AG10803 (cell line): ENCODE data around the gene ZBTB48.

Source experiments
- DNase-seq: peaks from one replicate; pipeline ENCODE4 v3.0.0; 2010; ENCODE audit warnings: low read depth
- H3K4me3 ChIP-seq: 2 replicates; pipeline ENCODE4 v1.5.1; 2011; ENCODE audit warnings: mild to moderate bottlenecking, low read length, control low read depth
- TF ChIP-seq, protein P1 (sequence below): conservative IDR thresholded peaks from 2 replicates; pipeline ENCODE4 v1.5.1; 2011; ENCODE audit warnings: mild to moderate bottlenecking, low read length, control low read depth, inconsistent platforms

ZBTB48 gene

DNA sequence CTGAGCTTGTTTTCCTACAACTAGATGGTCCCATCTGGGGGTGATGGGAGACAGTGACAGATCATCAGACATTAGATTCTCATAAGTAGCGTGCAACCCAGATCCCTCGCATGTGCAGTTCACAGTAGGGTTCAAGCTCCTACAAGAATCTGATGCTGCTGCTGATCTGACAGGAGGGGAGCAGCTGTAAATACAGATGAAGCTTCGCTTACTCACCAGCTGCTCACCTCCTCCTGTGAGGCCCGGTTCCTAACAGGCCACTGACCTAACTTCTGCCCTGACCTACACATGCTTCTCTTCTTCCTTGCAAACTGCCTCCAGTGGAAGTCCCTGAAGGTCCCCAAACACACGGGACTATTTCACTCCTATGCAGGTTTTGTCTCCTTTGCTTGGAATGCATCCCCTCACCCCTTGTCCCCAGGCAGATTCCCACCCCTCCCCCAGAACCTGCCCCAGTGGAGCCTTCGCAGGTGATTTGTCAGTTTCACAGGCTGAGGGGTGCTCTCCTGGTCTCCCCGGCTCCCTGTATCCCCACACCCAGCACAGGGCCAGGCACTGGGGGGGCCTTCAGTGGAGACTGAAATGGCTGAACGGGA is 5.7 kb upstream of the ZBTB48 start:
- DNase-seq: no peak
- H3K4me3 ChIP-seq: no peak overlapping the region
- TF ChIP-seq, protein P1, sequence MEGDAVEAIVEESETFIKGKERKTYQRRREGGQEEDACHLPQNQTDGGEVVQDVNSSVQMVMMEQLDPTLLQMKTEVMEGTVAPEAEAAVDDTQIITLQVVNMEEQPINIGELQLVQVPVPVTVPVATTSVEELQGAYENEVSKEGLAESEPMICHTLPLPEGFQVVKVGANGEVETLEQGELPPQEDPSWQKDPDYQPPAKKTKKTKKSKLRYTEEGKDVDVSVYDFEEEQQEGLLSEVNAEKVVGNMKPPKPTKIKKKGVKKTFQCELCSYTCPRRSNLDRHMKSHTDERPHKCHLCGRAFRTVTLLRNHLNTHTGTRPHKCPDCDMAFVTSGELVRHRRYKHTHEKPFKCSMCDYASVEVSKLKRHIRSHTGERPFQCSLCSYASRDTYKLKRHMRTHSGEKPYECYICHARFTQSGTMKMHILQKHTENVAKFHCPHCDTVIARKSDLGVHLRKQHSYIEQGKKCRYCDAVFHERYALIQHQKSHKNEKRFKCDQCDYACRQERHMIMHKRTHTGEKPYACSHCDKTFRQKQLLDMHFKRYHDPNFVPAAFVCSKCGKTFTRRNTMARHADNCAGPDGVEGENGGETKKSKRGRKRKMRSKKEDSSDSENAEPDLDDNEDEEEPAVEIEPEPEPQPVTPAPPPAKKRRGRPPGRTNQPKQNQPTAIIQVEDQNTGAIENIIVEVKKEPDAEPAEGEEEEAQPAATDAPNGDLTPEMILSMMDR: no peak

DNA sequence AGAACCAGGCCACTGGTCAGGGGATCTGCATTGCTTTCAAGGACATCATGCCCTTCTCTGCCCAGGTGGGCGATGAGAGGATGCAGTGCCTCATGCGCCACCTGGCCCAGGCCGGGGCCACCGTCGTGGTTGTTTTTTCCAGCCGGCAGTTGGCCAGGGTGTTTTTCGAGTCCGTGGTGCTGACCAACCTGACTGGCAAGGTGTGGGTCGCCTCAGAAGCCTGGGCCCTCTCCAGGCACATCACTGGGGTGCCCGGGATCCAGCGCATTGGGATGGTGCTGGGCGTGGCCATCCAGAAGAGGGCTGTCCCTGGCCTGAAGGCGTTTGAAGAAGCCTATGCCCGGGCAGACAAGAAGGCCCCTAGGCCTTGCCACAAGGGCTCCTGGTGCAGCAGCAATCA is 5.0 kb upstream of the ZBTB48 start:
- TF ChIP-seq, protein P1: no peak
- DNase-seq: no peak
- no peak overlapping the region for H3K4me3 ChIP-seq

DNA sequence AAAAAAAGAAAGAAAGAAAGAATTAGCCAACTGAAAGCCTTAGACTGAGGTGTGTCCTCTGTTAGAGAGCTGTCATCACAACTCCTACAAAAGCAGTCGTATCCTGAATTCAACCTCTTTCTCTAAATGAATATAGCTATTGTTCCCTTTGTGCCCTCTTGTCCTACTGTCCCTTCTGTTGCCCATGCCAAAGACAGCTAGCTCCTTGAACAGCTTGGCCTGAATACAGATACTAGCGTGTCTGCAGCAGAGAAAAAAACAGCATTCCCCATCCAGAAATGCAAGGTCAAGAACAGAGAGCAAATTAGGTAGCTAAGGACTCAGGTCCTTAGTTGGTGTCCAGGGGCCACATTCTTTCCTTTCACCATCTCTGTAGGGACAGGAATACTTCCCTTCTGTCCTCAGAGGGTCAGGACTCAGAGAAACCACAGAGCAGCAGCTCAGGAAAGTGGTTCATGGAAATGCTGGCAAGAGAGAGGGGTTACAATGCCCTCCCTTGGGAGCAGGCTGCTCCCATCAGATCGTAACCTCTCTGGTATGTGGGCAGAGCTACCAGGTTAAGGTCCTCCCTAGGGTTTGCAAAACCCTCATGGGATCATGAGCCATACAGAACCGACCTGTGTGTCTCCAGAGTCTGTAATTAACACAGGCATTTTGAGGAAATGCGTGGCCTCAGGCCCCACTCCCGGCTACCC is 1.8 kb upstream of the ZBTB48 start:
- TF ChIP-seq, protein P1: no peak
- peak; percentile 69 for DNase-seq

GRCh38 chr1:6578624-6579373 is 995 bp upstream of the ZBTB48 start:
- TF ChIP-seq, protein P1: no peak
- DNase-seq: no peak
- peak overlapping the region; percentile 82 for H3K4me3 ChIP-seq

More for the DNA sequence above, 1.8 kb upstream of the ZBTB48 start:
- no peak overlapping the region for H3K4me3 ChIP-seq

DNA sequence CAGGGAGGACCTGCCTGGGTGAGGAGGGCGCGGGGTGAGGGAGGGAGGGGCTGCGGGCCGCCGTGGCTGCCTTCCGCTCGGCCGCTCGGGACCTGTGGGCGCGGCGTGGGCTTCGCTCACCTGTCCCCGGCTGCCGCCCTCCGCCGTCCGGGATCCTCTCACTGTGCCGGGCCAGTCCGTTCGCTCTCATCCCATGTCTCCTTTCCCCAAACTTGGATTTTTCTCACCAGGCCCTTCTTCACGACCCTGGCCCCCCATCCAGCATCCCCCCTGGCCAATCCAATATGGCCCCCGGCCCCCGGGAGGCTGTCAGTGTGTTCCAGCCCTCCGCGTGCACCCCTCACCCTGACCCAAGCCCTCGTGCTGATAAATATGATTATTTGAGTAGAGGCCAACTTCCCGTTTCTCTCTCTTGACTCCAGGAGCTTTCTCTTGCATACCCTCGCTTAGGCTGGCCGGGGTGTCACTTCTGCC is 362 bp downstream of the ZBTB48 start:
- peak overlapping the region; percentile 82 for H3K4me3 ChIP-seq
- no peak for DNase-seq
- TF ChIP-seq, protein P1: no peak

DNA sequence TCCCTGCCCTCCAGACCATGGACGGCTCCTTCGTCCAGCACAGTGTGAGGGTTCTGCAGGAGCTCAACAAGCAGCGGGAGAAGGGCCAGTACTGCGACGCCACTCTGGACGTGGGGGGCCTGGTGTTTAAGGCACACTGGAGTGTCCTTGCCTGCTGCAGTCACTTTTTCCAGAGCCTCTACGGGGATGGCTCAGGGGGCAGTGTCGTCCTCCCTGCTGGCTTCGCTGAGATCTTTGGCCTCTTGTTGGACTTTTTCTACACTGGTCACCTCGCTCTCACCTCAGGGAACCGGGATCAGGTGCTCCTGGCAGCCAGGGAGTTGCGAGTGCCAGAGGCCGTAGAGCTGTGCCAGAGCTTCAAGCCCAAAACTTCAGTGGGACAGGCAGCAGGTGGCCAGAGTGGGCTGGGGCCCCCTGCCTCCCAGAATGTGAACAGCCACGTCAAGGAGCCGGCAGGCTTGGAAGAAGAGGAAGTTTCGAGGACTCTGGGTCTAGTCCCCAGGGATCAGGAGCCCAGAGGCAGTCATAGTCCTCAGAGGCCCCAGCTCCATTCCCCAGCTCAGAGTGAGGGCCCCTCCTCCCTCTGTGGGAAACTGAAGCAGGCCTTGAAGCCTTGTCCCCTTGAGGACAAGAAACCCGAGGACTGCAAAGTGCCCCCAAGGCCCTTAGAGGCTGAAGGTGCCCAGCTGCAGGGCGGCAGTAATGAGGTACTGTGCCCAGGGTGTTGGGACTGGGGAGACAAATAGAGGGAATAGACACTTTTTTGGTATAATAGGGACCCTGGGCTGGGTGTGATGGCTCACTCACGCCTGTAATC is 1.0 kb downstream of the ZBTB48 start:
- DNase-seq: no peak
- H3K4me3 ChIP-seq: peak overlapping the region; percentile 82
- TF ChIP-seq, protein P1: peak; percentile 13; the same call in 1 of the 2 replicates
